H1 (cell line): ENCODE results near the gene WAC. TPM values are rescaled to one million over a fixed set of nuclear protein-coding genes. Genes with fewer than 3 reads are reported as not detected.

Source experiments
- EGR1 ChIP-seq: IDR thresholded peaks from 2 replicates; pipeline ENCODE4 v1.6.1; 2011; ENCODE audit warnings: low read depth, low read length, borderline replicate concordance
- POU5F1 ChIP-seq: IDR thresholded peaks from 2 replicates; pipeline ENCODE4 v1.6.1; 2011; ENCODE audit warnings: low read depth, mild to moderate bottlenecking, low read length, moderate library complexity
- polyA plus RNA-seq, 7 experiments: library from polyadenylated mRNA; depleted of rRNA in 3 of 7; stranded (reverse) in 5 of 7; unstranded in 2 of 7; fragments of >200 nt in 5 of 7; fragments of 200-250 nt in 2 of 7; gene quantifications; 1 replicate in 5 of 7; 2 replicates in 1 of 7; 4 replicates in 1 of 7; pipeline versions ENCODE4 v1.2.1 to v1.2.3, GENCODE V29; 2011 to 2013; ENCODE audit warnings: missing spikeins in 2 of 7, mixed read lengths in 2 of 7
- total RNA-seq: library from RNA; stranded (reverse); fragmentation: NEBNext Ultra II Directional; extraction: Animal tissue kit (Norgen Biotek cat#: 25700); gene quantifications from 2 replicates; pipeline ENCODE4 v1.2.1, GENCODE V29; 2021
- TF ChIP-seq, protein P1 (sequence below): fragments of 300-600 bp; sonication (generic); IDR thresholded peaks from 2 replicates; pipeline ENCODE4 v1.7.1; 2012; ENCODE audit warnings: low read length, moderate library complexity, mild to moderate bottlenecking, inconsistent platforms; ENCODE audit not compliant: insufficient replicate concordance
- TF ChIP-seq, protein P2 (sequence below): IDR thresholded peaks from 2 replicates; pipeline ENCODE4 v1.6.1; 2011; ENCODE audit warnings: low read length, improper control_type of control experiment

Gene WAC
- total and polyA plus RNA-seq, 2 of the 8 experiments (the other 6 are each of a cell fraction or from before 2014, with no cell fraction given): 72.9 to 128 TPM

DNA sequence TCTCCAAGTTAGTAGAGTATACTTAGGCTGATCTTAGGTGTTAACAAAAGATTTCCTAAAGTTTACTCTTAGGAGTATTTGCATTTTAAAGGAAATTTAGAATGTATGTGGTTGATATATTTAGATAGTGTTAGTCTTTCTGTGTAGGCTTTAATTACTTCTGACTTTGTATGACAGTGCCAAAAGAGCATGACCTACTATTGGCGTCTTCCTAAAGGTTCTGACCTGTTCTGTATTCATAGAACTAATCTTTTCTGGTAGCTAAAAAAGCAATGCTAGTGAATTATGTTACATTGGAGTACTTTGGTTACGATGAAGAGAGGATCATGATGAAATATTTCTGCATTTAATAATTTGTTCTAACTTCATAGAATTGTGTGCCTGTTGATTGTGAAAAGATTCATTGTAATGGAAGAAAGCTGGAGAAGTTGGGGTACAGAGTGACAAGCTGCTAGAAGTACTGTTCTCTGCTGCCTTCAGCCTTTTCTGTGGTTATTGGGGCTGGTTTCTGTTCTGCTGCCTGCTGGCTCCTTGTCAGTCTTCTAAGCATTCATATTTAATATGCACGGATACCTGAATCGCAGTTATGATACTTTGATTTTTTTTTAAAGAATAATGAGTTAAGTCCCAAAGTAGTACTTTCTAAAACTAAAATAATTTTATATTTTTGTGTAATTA, 13.2 kb downstream of the WAC start (continued):
- TF ChIP-seq, protein P1, sequence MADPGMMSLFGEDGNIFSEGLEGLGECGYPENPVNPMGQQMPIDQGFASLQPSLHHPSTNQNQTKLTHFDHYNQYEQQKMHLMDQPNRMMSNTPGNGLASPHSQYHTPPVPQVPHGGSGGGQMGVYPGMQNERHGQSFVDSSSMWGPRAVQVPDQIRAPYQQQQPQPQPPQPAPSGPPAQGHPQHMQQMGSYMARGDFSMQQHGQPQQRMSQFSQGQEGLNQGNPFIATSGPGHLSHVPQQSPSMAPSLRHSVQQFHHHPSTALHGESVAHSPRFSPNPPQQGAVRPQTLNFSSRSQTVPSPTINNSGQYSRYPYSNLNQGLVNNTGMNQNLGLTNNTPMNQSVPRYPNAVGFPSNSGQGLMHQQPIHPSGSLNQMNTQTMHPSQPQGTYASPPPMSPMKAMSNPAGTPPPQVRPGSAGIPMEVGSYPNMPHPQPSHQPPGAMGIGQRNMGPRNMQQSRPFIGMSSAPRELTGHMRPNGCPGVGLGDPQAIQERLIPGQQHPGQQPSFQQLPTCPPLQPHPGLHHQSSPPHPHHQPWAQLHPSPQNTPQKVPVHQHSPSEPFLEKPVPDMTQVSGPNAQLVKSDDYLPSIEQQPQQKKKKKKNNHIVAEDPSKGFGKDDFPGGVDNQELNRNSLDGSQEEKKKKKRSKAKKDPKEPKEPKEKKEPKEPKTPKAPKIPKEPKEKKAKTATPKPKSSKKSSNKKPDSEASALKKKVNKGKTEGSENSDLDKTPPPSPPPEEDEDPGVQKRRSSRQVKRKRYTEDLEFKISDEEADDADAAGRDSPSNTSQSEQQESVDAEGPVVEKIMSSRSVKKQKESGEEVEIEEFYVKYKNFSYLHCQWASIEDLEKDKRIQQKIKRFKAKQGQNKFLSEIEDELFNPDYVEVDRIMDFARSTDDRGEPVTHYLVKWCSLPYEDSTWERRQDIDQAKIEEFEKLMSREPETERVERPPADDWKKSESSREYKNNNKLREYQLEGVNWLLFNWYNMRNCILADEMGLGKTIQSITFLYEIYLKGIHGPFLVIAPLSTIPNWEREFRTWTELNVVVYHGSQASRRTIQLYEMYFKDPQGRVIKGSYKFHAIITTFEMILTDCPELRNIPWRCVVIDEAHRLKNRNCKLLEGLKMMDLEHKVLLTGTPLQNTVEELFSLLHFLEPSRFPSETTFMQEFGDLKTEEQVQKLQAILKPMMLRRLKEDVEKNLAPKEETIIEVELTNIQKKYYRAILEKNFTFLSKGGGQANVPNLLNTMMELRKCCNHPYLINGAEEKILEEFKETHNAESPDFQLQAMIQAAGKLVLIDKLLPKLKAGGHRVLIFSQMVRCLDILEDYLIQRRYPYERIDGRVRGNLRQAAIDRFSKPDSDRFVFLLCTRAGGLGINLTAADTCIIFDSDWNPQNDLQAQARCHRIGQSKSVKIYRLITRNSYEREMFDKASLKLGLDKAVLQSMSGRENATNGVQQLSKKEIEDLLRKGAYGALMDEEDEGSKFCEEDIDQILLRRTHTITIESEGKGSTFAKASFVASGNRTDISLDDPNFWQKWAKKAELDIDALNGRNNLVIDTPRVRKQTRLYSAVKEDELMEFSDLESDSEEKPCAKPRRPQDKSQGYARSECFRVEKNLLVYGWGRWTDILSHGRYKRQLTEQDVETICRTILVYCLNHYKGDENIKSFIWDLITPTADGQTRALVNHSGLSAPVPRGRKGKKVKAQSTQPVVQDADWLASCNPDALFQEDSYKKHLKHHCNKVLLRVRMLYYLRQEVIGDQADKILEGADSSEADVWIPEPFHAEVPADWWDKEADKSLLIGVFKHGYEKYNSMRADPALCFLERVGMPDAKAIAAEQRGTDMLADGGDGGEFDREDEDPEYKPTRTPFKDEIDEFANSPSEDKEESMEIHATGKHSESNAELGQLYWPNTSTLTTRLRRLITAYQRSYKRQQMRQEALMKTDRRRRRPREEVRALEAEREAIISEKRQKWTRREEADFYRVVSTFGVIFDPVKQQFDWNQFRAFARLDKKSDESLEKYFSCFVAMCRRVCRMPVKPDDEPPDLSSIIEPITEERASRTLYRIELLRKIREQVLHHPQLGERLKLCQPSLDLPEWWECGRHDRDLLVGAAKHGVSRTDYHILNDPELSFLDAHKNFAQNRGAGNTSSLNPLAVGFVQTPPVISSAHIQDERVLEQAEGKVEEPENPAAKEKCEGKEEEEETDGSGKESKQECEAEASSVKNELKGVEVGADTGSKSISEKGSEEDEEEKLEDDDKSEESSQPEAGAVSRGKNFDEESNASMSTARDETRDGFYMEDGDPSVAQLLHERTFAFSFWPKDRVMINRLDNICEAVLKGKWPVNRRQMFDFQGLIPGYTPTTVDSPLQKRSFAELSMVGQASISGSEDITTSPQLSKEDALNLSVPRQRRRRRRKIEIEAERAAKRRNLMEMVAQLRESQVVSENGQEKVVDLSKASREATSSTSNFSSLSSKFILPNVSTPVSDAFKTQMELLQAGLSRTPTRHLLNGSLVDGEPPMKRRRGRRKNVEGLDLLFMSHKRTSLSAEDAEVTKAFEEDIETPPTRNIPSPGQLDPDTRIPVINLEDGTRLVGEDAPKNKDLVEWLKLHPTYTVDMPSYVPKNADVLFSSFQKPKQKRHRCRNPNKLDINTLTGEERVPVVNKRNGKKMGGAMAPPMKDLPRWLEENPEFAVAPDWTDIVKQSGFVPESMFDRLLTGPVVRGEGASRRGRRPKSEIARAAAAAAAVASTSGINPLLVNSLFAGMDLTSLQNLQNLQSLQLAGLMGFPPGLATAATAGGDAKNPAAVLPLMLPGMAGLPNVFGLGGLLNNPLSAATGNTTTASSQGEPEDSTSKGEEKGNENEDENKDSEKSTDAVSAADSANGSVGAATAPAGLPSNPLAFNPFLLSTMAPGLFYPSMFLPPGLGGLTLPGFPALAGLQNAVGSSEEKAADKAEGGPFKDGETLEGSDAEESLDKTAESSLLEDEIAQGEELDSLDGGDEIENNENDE: no peak
- TF ChIP-seq POU5F1: no peak
- TF ChIP-seq, protein P2, sequence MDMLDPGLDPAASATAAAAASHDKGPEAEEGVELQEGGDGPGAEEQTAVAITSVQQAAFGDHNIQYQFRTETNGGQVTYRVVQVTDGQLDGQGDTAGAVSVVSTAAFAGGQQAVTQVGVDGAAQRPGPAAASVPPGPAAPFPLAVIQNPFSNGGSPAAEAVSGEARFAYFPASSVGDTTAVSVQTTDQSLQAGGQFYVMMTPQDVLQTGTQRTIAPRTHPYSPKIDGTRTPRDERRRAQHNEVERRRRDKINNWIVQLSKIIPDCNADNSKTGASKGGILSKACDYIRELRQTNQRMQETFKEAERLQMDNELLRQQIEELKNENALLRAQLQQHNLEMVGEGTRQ: no peak
- TF ChIP-seq EGR1: no peak
